Stimulated activated CD8-positive, alpha-beta memory T cell treated with anti-CD3 and anti-CD28 coated beads, Interleukin-4, amount 100 ng/mL, for 1 hour (primary cell): Measurements from ENCODE around the gene TMEM26.

ENCODE experiments used
- DNase-seq, 2 donors: peaks; one replicate each; pipeline ENCODE4 v3.0.0-alpha.2; 2020; ENCODE audit warnings: low read depth in 2 of 2, low spot score in 1 of 2

The TMEM26 gene

DNA sequence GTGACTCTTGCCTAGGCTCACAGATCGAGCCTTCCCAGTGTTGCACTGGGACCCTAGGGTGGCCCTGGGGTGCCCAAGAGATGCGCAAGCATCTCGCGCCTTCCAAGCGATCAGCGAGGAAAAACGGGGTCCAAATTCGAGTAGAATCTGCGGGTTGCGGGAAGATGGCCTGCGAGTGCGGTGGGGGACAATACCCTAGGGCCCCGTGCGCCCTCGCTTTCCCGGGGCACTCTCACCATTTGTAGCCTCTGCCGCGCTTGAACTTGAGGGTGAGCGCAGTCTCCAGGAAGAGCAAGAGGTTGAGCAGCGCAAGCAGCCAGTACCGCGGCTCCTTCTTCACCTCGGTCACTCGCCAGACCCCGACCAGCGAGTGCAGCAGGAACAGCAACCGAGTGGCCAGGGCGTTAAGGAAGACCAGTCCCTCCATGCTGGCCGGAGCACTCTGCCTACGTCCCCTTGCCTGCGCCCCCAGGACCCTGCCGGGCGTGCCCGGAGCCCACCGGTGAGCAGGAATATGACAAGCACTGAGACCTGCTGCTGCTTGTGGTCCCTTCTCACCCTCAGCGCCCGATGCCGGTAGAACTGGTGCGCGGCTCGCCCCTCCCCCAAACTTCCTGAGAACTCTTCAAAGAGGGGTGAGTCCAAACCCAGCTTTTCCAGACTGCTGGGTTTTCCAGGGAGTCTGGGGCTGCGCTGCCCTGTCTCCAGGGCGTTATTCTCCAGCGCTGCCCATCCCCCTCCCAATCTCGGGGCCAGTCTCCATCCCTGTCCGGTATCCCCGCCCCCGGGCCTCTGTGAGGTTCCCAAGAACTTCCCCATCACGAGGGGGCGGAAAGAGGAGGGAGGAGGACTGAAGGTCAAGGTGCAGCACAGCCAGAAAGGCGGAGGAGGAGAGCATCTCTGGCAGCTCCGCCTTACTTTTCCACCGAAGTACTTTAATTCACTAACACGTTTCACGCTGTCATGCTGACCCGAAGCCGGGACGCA lies at the start of gene TMEM26:
Gene TMEM26 (minus strand): TSS at position 727 of the 987 bp plus-strand sequence. CDS start 300 bp downstream, at position 427.
- no peak for DNase-seq

DNA sequence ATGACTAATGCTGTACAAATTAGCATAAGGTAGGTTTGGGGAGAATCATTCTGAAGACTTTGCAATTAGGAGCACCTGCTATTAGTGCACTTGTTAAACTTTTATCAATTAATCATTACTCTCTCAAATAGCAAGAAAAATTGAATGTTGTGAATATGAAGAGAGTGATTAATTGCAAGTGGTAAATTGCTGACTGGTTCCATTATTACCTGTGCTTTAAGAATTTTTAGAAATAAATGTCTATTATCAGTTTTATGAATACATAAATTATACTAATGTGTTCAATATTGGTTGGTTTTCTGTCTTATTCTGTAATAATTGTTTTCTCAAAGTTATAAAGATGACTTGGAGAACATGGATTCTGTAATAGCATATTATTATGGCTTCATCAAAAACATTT lies 47.3 kb upstream of the TMEM26 start:
- no peak for DNase-seq

DNA sequence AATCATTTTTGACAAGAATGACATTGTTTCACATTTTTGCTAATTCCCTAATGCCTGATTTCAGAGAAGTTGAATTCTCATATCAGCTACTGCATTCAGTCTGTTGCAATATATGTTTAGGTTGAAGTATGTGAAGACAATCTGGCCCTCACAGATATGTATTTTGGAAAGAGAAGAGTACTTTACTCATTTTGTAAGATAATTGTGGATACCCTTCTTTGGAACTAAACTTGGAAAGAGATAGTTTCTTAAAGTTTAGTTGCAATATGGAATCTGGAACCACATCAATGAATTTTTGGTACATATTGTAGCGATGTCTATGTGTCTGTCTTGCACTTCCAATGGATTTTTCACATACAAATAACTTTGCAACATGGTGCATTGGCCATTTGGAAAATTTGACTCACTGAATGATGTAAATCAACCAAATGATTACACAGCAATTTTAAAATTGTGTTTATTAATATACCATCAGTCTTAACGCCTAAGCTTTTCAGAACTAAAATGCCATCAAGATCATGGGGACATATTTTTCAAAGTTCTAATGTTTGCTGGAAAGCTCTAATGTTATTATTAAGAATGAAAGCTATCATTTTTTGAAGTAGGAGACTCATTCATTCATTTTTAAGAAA lies 39.3 kb upstream of the TMEM26 start:
- DNase-seq = no peak

DNA sequence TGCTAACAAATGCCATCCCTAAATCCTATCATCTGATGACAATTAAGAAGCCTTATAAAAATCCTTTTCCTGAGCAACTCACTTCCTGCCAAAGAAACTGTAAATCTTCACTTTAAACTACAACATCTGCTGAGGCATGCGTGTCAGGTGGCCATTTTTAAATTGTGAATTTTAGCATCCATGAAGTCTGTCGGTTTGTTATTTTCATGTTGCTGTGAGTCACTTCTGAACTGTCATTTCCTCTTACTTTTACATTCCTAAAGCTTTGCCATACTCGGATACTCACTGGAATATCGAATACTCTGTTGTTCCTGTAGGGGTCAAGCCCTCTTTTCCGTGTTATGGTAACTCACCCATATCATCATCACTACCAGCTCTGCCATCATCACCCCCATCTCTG lies 34.3 kb upstream of the TMEM26 start:
- no peak for DNase-seq

DNA sequence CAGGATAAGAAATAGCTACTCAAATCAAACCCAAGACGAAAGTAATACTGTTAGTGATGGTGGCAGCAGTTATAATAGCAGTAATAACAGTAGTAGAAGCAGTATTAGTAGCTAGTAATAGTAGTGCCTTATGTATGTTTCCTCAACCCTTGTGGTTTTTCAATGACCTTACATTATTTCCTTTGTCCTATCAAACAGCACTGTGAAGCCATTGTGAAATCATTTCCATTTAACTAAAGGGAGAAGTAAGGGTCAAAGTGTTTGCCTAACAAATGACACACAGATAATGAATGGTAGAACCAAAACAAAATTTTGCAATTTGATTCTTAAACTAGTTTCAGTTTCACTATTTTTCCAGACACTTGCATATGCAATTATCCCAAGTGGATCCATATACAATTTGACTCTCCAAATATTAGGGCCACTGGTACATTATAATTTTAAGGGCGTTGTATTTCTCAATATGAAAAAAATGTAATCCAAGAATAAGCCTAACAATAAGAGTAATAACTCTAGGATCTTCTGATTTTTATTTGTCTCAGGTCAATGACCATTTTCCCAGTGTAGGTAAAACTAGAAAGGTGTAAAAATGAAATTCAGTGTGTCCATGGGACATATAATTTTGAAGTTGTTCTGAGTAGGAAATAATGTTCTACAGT lies 33.7 kb upstream of the TMEM26 start:
- DNase-seq = no peak

DNA sequence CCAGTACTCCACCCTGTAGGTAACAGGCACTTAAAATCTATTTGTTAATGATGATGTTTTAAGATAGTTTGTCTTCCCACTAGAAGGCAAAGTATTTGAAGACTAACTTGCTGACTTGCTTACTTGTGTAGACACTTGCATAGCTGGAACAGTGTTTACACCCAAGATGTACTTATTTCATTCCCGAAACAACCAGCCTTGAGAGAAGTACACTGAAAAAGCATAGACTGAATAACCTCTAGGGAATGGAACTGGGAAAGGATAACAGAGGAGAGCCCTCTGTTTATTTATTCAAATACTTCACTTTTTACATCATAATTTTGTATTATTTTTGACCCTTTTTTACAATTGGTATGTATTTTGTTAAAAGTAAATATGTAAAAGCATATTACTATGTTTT lies 33.1 kb upstream of the TMEM26 start:
- no peak for DNase-seq

DNA sequence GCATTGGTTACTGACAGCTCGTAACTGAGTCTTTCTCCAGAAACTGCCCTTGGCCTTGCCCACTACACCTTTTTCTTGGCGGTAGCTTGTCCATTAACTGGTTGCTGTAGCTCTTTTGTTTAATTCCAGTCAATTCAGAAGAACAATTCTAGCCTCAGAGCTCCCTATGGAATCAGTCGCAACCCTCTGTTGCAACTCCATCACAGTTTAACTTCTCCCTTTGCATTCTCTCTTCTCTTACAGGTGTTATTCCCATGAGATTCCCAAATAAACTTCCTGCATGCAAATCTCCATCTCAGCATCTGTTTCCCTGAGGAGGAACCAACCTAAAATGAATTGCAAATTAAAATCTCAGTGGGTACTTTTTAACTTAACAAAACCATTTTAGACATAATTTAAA lies 28.4 kb upstream of the TMEM26 start:
- DNase-seq = no peak

DNA sequence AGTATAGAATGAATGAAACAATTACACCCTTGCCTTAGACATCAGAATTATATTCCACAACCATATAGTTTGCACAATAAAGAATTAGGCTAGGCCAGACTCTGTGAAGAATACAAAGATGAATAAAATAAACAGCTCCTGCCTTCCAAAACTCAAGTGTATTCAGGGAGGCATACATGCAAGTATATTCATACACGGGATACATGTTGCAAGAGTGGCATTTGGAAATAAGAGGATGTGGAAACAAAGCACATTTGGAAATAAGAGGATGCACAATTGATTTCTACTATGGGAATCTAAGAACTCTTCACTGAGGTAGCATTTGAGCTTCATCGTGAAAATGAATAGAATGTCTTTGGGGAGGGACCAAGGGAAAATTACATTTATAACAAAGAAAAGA lies 27.0 kb upstream of the TMEM26 start:
- no peak for DNase-seq

DNA sequence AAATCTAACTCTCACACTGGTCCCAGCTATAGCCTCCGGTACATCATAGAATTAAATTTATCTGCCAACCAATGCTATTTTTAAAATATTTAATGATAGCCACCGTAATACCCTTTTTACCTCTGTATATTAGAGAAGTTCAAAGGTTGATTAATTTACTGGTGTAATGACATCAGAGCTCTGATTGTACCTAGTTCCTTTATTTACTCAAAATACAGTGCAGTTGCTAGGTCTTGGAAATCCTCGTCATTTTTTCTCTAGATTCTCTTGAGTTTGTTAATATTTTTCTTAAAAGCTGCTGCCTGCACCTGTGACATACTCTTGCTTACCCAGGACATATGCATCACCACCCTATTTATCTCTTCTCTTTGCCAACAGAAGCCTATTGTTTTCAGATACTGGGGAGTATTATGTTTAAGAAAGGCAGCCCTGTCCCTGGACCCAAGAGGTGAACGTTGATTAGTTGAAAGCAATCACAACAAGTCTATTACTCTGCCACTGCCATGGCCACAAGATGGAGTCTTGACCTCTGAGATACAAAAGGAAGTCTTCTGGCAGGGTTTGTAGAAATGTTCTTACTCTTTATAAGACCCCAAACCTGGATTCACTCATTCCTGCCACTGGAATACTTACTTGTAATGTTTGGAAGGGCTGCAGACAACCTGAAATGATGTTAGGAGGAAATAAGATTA lies 25.6 kb upstream of the TMEM26 start:
- DNase-seq = no peak

DNA sequence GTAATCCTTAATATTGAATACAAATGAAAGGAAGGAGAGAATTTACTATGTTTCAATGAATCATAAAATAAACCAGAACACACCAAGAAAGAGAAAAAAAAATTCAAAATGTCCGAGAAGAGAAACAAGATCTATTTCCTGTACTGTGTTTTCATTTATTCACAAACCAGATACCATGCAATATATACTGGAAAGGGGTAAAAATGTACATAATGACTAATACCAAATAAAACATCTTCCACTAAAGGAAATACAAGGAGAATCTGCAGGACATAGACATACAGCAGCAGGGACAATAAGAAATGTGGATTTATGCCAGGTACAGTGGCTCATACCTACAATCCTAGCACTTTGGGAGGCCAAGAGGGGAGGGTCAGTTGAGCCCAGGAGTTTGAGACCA lies 24.3 kb upstream of the TMEM26 start:
- DNase-seq = no peak

DNA sequence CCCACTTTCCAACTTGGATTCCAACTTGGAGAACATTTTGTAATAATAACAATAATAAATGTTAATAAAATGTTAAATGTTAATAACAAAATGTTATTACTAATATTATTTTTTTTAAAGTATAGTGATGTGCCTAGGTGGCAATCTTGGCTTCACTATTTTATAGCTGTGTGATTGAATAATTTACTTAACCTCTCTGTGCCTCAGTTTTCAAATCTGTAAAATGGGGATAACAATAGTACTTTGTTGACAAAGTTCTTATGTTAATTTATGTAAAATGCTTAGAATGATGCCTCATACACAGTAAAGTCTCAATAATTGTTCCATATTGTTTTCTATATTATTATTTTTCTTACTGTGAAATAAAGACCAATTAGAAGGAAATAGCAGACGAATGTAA lies 23.3 kb upstream of the TMEM26 start:
- no peak for DNase-seq

DNA sequence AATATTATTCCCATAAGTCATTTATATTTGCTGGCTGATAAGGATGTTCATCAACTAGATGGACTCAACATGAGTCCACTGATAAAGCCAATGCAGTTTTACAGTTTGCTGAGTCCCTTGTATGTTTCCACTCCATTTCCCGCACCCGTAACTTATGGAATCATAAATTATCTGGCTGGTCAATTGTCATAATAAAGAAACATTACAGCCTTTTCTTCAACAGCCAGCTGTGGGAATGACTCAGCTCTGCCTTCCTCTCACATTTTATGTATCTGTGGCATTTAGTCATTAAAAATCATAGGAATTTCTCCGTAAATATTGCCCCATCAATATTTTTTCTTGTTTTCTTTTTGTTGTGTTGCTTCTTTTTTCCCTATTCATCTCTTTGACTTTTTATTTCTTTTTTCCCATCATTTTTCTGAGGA lies 22.3 kb upstream of the TMEM26 start:
- DNase-seq = no peak

DNA sequence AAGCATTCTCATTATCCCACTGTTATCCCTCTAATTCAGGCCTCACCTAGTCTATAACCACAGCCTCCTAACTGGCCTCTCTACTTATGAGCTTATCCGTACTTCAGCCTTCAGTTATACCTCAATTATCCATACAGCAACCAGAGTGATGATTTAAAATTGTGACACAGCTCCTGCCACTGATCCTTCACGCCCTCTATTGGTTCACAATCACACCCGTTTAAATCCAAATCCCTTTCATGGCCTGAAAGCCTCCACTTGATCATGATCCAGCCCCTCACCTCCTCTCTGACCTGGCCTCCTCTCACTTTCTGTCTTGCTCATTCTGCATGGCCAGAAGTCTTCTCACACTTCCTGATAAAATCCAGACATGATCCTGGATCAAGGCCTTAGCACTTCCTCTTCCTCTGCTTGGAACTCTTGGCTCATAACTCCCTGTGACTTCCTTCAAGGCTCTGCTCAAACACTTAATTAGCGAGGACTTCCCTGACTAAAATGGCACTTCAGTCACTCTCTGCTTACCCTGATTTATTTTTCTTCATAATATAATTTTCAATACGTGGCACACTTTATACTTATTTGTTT lies 19.0 kb upstream of the TMEM26 start:
- DNase-seq = no peak

DNA sequence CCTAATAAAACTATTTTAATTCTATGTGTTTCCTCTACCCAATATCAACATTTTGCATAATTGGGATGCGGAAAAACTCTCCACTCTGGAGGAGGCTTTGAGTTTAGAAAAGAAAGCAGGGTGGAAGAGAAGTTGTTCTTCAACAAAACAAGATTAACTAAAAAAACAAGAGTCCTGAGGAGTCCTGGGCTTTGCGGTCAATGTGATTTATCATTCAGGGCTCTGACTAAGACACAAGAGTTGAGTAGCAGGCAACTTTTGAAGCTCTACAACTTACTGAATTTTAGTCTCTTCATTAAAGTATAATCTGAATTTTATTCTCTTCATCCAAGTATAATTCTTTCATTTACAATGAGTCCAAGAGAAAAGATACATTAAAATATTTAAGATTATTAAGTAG lies 18.3 kb upstream of the TMEM26 start:
- DNase-seq = no peak

DNA sequence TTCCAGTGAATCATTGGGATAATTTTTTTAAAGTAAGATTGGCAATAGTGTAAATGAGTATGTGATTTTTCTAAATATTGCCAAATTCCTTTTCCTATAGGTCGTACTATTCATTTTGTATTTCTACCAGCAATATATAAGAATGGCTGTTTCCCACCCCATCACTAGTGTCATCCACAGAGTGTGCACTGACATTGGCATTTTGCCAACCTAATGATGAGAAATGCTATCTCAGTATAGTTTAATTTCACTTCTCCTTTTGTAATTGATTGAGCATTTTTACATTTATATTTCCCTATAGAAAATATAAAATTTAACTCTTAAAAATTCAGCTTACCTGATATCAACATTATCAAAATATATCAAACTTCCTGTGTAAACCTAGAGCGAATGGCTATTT lies 17.6 kb upstream of the TMEM26 start:
- no peak for DNase-seq

DNA sequence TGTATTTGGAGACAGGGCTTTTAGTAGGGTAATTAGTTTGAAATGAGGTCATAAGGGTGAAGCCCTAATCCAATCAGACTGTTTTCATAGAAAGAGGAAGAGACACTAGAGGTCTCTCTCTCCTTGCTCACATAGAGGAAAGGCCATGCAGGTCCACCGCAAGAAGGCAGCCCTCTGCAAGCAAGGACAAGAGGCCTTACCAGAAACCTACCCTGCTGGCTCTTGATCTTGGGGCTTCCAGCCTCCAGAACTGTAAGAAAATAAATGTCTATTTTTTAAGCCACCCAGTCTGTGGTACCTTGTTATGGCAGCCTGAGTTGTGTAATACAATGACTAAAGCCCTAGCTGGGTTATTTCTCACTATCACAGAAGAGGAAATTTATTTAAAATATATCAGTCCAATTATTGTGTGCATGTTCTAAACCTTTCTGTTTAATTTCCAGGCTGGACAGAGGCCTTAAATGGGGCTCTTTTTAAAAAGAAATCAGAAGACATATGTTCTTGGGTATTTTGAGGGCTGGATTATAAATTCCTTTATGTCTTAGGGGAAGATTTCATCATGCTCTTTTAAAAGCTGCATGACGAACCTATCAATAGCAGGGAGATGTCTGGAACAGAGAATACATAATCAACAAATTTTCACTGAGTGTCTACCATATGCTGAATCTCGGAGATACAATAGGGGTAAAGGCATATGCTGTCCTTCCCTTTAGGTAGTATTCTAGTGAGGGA lies 12.9 kb upstream of the TMEM26 start:
- no peak for DNase-seq

DNA sequence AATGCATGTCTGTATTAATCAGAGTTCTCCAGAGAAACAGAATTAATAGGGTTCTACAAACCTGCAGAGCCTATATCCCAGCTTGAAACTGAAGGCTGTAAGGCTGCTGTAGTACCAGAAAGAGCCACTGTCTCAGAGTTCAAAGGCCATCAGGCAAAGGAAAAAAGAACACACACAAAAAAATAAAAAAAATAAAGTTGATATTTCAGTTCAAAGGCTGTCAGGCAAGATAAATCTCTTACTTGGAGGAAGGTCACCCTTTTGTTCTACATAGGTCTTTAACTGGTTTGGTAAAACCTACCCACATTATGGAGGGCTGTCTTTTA lies 12.0 kb upstream of the TMEM26 start:
- no peak for DNase-seq

DNA sequence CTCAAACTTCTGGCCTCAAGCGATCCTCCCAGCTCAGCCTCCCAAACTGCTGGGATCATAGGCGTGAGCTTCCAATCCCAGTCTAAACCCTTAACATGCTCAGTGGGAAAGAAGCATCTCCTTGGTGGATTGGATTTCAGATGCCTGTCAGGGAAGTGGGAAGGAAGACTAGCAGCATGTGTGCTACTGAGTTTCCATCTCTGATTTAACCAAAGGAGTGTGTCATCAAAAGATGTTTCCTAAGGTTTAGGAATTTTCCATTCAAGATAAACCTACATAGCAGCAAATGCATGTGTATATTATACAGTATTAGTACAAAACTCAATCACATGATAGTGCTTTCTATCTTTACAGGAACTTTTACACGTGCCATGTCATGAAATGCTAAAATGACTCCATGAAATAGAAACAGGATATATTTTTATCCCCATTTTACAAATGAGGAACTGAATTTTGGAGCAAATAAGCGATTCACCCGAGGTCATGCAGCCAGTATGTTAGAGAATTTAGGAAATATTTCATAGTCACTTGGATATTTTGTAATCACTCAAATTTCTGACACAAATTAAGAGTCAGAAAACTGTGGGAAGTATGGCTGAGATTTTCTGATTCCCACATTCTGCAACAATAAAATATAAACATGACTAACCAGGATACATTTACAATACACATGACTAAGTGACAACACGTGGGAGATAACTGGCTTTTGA lies 11.4 kb upstream of the TMEM26 start:
- no peak for DNase-seq

DNA sequence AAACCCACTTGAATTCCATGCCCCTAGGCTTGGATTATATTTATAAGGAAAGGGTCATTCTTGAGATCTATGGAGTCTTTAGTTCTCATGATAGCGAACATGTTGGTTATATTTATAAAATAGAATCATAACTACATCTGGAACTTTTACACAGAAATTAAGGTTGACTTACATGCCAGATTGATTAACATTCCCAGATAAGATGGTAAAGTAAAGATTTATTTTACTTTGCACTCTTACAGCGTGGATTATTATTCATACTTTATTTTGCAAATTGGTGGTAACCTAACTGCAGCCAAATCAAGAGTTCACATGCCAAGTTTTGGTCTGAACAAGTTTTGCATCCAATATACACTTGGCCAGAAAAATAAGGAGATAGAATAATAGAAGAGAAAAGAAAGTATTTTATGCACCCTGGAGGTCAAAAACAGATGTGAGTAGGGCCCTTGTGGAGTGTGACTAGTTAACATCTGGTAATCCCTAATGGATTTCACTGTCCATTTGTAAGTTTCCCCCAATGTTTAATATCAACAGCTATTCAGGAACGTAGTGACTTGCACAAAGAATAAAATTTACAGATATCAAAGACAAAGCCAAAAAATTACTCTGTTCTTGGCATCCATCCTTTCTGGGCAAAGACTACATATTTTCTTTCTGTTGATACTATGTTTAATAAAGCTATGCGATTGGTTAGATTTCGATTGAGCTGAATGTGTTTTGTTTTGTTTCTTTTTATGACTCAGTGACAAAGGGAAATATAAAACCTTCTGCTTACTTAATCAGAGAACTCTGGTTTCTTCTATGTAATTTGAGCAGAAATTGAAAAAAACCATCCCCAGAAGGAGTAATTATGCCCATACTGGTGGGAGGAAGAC lies 10.1 kb upstream of the TMEM26 start:
- DNase-seq = no peak
